Neural cell (in vitro differentiated cells): ENCODE data around the gene SLC12A7. TPM values are rescaled to one million over a fixed set of nuclear protein-coding genes. Genes with fewer than 3 reads are reported as not detected.
"Not testable (repeated sequence)": the region's sequence is repeated elsewhere in the genome, so short reads cannot be mapped to it uniquely, and the experiment has no call there.

Experiments
- H2AFZ ChIP-seq: fragments of 200-600, 300-800 bp; sonication (generic), shearing (Covaris generic); 2 replicates; pipeline ENCODE4 v1.6.0; 2014; ENCODE audit warnings: low read depth, mild to moderate bottlenecking, antibody characterized with exemption, low read length, moderate library complexity
- H3F3A ChIP-seq: fragments of 200-600 bp; shearing (Covaris generic); 2 replicates; pipeline ENCODE4 v1.6.1; 2016; ENCODE audit warnings: mild to moderate bottlenecking, moderate library complexity, mixed read lengths, antibody characterized with exemption, low read length; ENCODE audit not compliant: insufficient read depth, poor library complexity, severe bottlenecking
- H3K27ac ChIP-seq: fragments of 200-600, 300-800 bp; sonication (generic), shearing (Covaris generic); 2 replicates; pipeline ENCODE4 v1.5.1; 2014; ENCODE audit warnings: mild to moderate bottlenecking, low read length, moderate library complexity
- H3K27me3 ChIP-seq: fragments of 300-800, 200-600 bp; sonication (generic), shearing (Covaris generic); 2 replicates; pipeline ENCODE4 v1.6.0; 2014; ENCODE audit warnings: mild to moderate bottlenecking, low read depth, low read length, moderate library complexity; ENCODE audit not compliant: insufficient read depth
- H3K36me3 ChIP-seq: fragments of 300-800, 200-600 bp; sonication (generic), shearing (Covaris generic); 2 replicates; pipeline ENCODE4 v1.5.1; 2014; ENCODE audit warnings: mild to moderate bottlenecking, antibody characterized with exemption, low read length, moderate library complexity; ENCODE audit not compliant: insufficient read depth
- H3K4me2 ChIP-seq: fragments of 300-800, 200-600 bp; sonication (generic), shearing (Covaris generic); 2 replicates; pipeline ENCODE4 v1.6.0; 2014; ENCODE audit warnings: mild to moderate bottlenecking, low read length
- H3K4me3 ChIP-seq: fragments of 300-800, 200-600 bp; sonication (generic), shearing (Covaris generic); 2 replicates; pipeline ENCODE4 v1.5.1; 2014; ENCODE audit warnings: mild to moderate bottlenecking, low read length, moderate library complexity
- H3K79me2 ChIP-seq: fragments of 200-600 bp; shearing (Covaris generic); replicated peaks from 2 replicates; pipeline ENCODE4 v1.6.0; 2014; ENCODE audit warnings: mild to moderate bottlenecking, low read length, moderate library complexity; ENCODE audit not compliant: insufficient read depth
- H3K9ac ChIP-seq: fragments of 300-800, 200-600 bp; sonication (generic), shearing (Covaris generic); 2 replicates; pipeline ENCODE4 v1.6.1; 2016; ENCODE audit warnings: mild to moderate bottlenecking, low read length, mixed read lengths
- H3K9me2 ChIP-seq: fragments of 200-600 bp; shearing (Covaris generic); 2 replicates; pipeline ENCODE4 v1.6.1; 2016; ENCODE audit warnings: mild to moderate bottlenecking, low read length, mixed read lengths; ENCODE audit not compliant: insufficient read depth
- H3K9me3 ChIP-seq: fragments of 200-600, 300-800 bp; sonication (generic), shearing (Covaris generic); 2 replicates; pipeline ENCODE4 v1.6.1; 2016; ENCODE audit warnings: mild to moderate bottlenecking, mixed run types, low read length, moderate library complexity, mixed read lengths
- H4K20me1 ChIP-seq: fragments of 200-600 bp; shearing (Covaris generic); 2 replicates; pipeline ENCODE4 v1.6.1; 2016; ENCODE audit warnings: mild to moderate bottlenecking, mixed run types; ENCODE audit not compliant: insufficient read depth
- EZH2 ChIP-seq: fragments of 200-600, 300-800 bp; shearing (Covaris generic), sonication (generic); IDR thresholded peaks from 2 replicates; pipeline ENCODE4 v1.6.1; 2014; ENCODE audit warnings: antibody characterized with exemption, low read length, borderline replicate concordance, mild to moderate bottlenecking; ENCODE audit not compliant: insufficient read depth, poor library complexity, severe bottlenecking
- RAD21 ChIP-seq: fragments of 450-650 bp; conservative IDR thresholded peaks from 2 replicates; pipeline ENCODE4 v1.6.1; 2014; ENCODE audit warnings: antibody characterized with exemption, mild to moderate bottlenecking, moderate library complexity
- SMC3 ChIP-seq: fragments of 450-650 bp; conservative IDR thresholded peaks from 2 replicates; pipeline ENCODE4 v1.6.1; 2014; ENCODE audit warnings: antibody characterized with exemption, mild to moderate bottlenecking, moderate library complexity; ENCODE audit not compliant: poor library complexity
- polyA plus RNA-seq: library from polyadenylated mRNA; depleted of rRNA; stranded (reverse); fragments of >200 nt; gene quantifications from 2 replicates; pipeline ENCODE4 v1.2.3, GENCODE V29; 2014
- TF ChIP-seq, protein P1 (sequence below): fragments of 450-650 bp; IDR thresholded peaks from 2 replicates; pipeline ENCODE4 v1.5.1; 2014; ENCODE audit warnings: antibody characterized with exemption, mild to moderate bottlenecking, moderate library complexity; ENCODE audit not compliant: poor library complexity, severe bottlenecking
- TF ChIP-seq, protein P2 (sequence below): IDR thresholded peaks from 2 replicates; pipeline ENCODE4 v1.6.1; 2012; ENCODE audit warnings: borderline replicate concordance

SLC12A7 gene
- polyA plus RNA-seq, 1 donor from 2014 or later = 4.5 TPM

DNA sequence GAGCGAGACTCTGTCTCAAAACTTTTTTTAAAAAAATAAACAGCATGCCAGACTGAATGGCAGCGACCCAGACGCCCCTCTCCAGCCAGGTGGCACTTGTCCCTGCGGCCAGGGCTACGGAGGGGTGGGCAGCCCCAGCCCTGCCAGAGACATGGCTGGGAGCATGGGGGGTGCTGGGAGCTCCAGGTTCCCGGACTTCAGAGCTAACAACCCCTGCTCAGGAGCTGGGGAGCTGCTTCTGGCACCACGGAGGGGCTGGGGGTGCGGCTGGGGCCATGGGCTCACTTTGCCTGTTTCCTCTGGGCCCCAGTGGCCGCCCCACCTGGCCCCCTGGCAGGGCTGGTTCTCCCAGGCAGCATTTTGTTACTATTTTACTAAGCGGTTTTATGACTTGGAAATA, 49.9 kb downstream of the SLC12A7 start:
- Histone ChIP-seq H3K79me2 (no peaks in the 10 kb centered on the region), H3F3A (no peaks in the 10 kb centered on the region), H3K27ac (no peak overlapping the region), H3K9ac (no peak overlapping the region), H3K36me3 (no peaks in the 10 kb centered on the region), H3K27me3 (no peaks in the 10 kb centered on the region), H4K20me1 (no peaks in the 10 kb centered on the region), H3K9me3 (no peaks in the 10 kb centered on the region), H3K4me2 (no peak overlapping the region), H2AFZ (no peak overlapping the region), H3K4me3 (no peak overlapping the region), H3K9me2 (no peaks in the 10 kb centered on the region)
- no peak for TF ChIP-seq EZH2

DNA sequence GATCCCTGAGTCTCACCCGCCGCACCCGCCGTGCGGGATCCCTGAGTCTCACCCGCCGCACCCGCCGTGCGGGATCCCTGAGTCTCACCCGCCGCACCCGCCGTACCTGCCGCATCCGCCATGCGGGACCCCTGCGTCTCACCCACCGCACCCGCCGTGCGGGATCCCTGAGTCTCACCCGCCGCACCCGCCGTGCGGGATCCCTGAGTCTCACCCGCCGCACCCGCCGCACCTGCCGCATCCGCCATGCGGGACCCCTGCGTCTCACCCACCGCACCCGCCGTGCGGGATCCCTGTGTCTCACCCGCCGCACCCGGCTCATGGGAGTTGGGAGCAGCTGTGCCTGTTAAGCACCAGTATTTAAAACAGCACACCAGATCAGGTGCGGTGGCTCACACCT, 50.6 kb downstream of the SLC12A7 start:
- H3F3A ChIP-seq, H3K9me3 ChIP-seq, H2AFZ ChIP-seq, H3K27ac ChIP-seq, H3K4me2 ChIP-seq, H3K9ac ChIP-seq, H3K79me2 ChIP-seq, H4K20me1 ChIP-seq, H3K27me3 ChIP-seq, H3K4me3 ChIP-seq, H3K9me2 ChIP-seq, H3K36me3 ChIP-seq: not testable (repeated sequence)

DNA sequence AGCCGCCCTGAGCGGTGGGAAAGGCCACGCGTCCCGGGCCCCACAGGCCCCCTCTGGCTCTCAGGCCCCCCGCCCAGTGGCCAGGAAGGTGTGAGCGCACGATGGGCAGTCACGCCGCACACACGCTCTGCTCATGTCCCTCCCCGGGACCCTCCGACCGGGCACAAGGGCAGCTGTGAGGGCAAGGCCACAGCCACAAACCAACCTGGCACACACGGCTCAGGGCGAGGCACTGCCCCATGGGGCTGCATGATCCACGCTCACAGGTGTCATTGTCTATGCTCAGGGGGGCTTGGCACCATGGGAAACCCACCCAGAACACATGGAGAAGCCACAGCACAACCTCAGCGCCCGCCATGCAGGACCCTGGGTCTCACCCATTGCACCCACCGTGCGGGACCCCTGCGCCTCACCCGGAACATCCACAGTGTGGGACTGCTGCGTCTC, 51.3 kb downstream of the SLC12A7 start:
- no peaks in the 10 kb centered on the region for H4K20me1 ChIP-seq
- no peak overlapping the region for H2AFZ ChIP-seq
- TF ChIP-seq, protein P1, sequence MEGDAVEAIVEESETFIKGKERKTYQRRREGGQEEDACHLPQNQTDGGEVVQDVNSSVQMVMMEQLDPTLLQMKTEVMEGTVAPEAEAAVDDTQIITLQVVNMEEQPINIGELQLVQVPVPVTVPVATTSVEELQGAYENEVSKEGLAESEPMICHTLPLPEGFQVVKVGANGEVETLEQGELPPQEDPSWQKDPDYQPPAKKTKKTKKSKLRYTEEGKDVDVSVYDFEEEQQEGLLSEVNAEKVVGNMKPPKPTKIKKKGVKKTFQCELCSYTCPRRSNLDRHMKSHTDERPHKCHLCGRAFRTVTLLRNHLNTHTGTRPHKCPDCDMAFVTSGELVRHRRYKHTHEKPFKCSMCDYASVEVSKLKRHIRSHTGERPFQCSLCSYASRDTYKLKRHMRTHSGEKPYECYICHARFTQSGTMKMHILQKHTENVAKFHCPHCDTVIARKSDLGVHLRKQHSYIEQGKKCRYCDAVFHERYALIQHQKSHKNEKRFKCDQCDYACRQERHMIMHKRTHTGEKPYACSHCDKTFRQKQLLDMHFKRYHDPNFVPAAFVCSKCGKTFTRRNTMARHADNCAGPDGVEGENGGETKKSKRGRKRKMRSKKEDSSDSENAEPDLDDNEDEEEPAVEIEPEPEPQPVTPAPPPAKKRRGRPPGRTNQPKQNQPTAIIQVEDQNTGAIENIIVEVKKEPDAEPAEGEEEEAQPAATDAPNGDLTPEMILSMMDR = no peak
- TF ChIP-seq RAD21 = no peak
- no peak overlapping the region for H3K4me3 ChIP-seq
- H3K4me2 ChIP-seq = no peak overlapping the region
- H3K79me2 ChIP-seq = no peaks in the 10 kb centered on the region
- no peaks in the 10 kb centered on the region for H3K9me2 ChIP-seq
- no peaks in the 10 kb centered on the region for H3K36me3 ChIP-seq
- H3K27ac ChIP-seq = no peak overlapping the region
- H3K9ac ChIP-seq = no peak overlapping the region
- H3K27me3 ChIP-seq = no peaks in the 10 kb centered on the region
- no peaks in the 10 kb centered on the region for H3K9me3 ChIP-seq
- no peaks in the 10 kb centered on the region for H3F3A ChIP-seq

DNA sequence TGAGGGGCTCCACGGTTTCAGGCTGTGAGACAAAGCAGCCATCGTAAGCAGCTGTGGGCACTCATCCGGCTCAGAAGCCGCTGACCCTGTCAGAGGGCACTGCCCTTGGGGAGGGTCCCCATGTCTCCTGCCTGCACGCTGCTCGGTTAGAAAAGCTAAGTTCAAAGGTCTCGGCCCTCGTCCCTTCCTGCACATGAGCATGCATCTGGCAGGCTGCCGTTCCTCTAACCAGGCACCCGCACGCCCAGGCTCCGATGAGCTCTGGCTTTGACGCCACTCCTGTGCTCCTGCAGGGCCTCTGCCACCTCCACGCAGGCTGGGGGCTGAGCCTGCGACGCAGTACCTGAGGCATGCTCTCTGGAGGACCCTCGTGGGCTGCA, 52.0 kb downstream of the SLC12A7 start:
- Histone ChIP-seq H3K27ac (no peak overlapping the region), H3K4me3 (no peak overlapping the region), H3K9ac (no peak overlapping the region), H3K9me2 (no peaks in the 10 kb centered on the region), H2AFZ (no peak overlapping the region), H4K20me1 (no peaks in the 10 kb centered on the region), H3F3A (no peaks in the 10 kb centered on the region), H3K27me3 (no peaks in the 10 kb centered on the region), H3K79me2 (no peaks in the 10 kb centered on the region), H3K36me3 (no peaks in the 10 kb centered on the region), H3K9me3 (no peaks in the 10 kb centered on the region), H3K4me2 (no peak overlapping the region)
- TF ChIP-seq SMC3 = no peak
- TF ChIP-seq, protein P1 = no peak
- no peak for TF ChIP-seq EZH2
- TF ChIP-seq, protein P2, sequence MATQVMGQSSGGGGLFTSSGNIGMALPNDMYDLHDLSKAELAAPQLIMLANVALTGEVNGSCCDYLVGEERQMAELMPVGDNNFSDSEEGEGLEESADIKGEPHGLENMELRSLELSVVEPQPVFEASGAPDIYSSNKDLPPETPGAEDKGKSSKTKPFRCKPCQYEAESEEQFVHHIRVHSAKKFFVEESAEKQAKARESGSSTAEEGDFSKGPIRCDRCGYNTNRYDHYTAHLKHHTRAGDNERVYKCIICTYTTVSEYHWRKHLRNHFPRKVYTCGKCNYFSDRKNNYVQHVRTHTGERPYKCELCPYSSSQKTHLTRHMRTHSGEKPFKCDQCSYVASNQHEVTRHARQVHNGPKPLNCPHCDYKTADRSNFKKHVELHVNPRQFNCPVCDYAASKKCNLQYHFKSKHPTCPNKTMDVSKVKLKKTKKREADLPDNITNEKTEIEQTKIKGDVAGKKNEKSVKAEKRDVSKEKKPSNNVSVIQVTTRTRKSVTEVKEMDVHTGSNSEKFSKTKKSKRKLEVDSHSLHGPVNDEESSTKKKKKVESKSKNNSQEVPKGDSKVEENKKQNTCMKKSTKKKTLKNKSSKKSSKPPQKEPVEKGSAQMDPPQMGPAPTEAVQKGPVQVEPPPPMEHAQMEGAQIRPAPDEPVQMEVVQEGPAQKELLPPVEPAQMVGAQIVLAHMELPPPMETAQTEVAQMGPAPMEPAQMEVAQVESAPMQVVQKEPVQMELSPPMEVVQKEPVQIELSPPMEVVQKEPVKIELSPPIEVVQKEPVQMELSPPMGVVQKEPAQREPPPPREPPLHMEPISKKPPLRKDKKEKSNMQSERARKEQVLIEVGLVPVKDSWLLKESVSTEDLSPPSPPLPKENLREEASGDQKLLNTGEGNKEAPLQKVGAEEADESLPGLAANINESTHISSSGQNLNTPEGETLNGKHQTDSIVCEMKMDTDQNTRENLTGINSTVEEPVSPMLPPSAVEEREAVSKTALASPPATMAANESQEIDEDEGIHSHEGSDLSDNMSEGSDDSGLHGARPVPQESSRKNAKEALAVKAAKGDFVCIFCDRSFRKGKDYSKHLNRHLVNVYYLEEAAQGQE = no peak
